Astrocyte (in vitro differentiated cells and primary cell): ENCODE results near the gene NCCRP1. TPM values are rescaled to one million over a fixed set of nuclear protein-coding genes. Genes with fewer than 3 reads are reported as not detected.
A peak's percentile ranks its signal among the peaks of the same experiment; 100 is the strongest.
"Not testable (repeated sequence)": the region's sequence is repeated elsewhere in the genome, so short reads cannot be mapped to it uniquely, and the experiment has no call there.

Source experiments
- DNase-seq: peaks from one replicate; pipeline ENCODE4 v3.0.0-alpha.2; 2010; ENCODE audit warnings: low read depth
- FAIRE-seq: peaks from 2 replicates; lab custom pipeline; 2011; peaks lifted over from hg19 to GRCh38; lab: Jason Lieb, UNC
- H2AFZ ChIP-seq: 2 replicates; pipeline ENCODE4 v1.6.0; 2012; ENCODE audit warnings: low read depth, low read length, inconsistent platforms
- H3K27ac ChIP-seq: 2 replicates; pipeline ENCODE4 v1.5.1; 2011; ENCODE audit warnings: low read depth, low read length, inconsistent platforms
- H3K27me3 ChIP-seq: 2 replicates; pipeline ENCODE4 v1.6.0; 2011; ENCODE audit warnings: low read length, inconsistent platforms; ENCODE audit not compliant: insufficient read depth
- H3K36me3 ChIP-seq: 2 replicates; pipeline ENCODE4 v1.5.1; 2011; ENCODE audit warnings: low read length, inconsistent platforms; ENCODE audit not compliant: insufficient read depth
- H3K4me1 ChIP-seq: 2 replicates; pipeline ENCODE4 v1.5.1; 2011; ENCODE audit warnings: low read length, inconsistent platforms; ENCODE audit not compliant: insufficient read depth
- H3K4me2 ChIP-seq: 2 replicates; pipeline ENCODE4 v1.6.0; 2012; ENCODE audit warnings: low read length, inconsistent platforms
- H3K4me3 ChIP-seq: 2 replicates; pipeline ENCODE4 v1.5.1; 2011; ENCODE audit warnings: low read depth, mild to moderate bottlenecking, low read length, inconsistent platforms; ENCODE audit not compliant: insufficient read depth
- H3K79me2 ChIP-seq: 2 replicates; pipeline ENCODE4 v1.6.0; 2012; ENCODE audit warnings: mild to moderate bottlenecking, low read length, inconsistent platforms; ENCODE audit not compliant: insufficient read depth
- H3K9ac ChIP-seq: 2 replicates; pipeline ENCODE4 v1.6.0; 2012; ENCODE audit warnings: mild to moderate bottlenecking, low read length, inconsistent platforms
- H3K9me3 ChIP-seq: 2 replicates; pipeline ENCODE4 v1.5.1; 2012; ENCODE audit warnings: low read depth, mild to moderate bottlenecking, low read length, inconsistent platforms; ENCODE audit not compliant: insufficient read depth
- H4K20me1 ChIP-seq: 2 replicates; pipeline ENCODE4 v1.6.0; 2012; ENCODE audit warnings: low read length, inconsistent platforms; ENCODE audit not compliant: insufficient read depth
- H3K27ac Mint-ChIP-seq: one replicate; pipeline ENCODE4 v1.8.0; 2021; ENCODE audit warnings: mild to moderate bottlenecking, mixed read lengths; ENCODE audit not compliant: unreplicated experiment
- H3K27me3 Mint-ChIP-seq: one replicate; pipeline ENCODE4 v1.8.0; 2021; ENCODE audit warnings: low read depth, mixed read lengths; ENCODE audit not compliant: unreplicated experiment
- H3K36me3 Mint-ChIP-seq: one replicate; pipeline ENCODE4 v1.8.0; 2021; ENCODE audit warnings: low read depth, mixed read lengths; ENCODE audit not compliant: unreplicated experiment
- H3K4me1 Mint-ChIP-seq: one replicate; pipeline ENCODE4 v1.8.0; 2021; ENCODE audit warnings: low read depth, mixed read lengths; ENCODE audit not compliant: unreplicated experiment
- H3K4me3 Mint-ChIP-seq: one replicate; pipeline ENCODE4 v1.8.0; 2021; ENCODE audit warnings: mild to moderate bottlenecking, moderate library complexity, mixed read lengths; ENCODE audit not compliant: unreplicated experiment
- H3K9me3 Mint-ChIP-seq: one replicate; pipeline ENCODE4 v1.8.0; 2021; ENCODE audit warnings: mild to moderate bottlenecking, mixed read lengths; ENCODE audit not compliant: unreplicated experiment
- CTCF ChIP-seq: IDR thresholded peaks from 2 replicates; pipeline ENCODE4 v1.5.1; 2011; ENCODE audit warnings: low read depth, mild to moderate bottlenecking, inconsistent platforms, low read length, moderate library complexity; ENCODE audit not compliant: insufficient read depth
- EZH2 ChIP-seq: IDR thresholded peaks from 2 replicates; pipeline ENCODE4 v1.6.1; 2012; ENCODE audit warnings: mild to moderate bottlenecking, low read length, inconsistent platforms; ENCODE audit not compliant: insufficient read depth
- total RNA-seq: library from RNA; stranded (reverse); gene quantifications from 2 replicates; pipeline ENCODE4 v1.2.1, GENCODE V29; 2021

NCCRP1 gene
- total RNA-seq, 1 donor from 2014 or later = not detected

DNA sequence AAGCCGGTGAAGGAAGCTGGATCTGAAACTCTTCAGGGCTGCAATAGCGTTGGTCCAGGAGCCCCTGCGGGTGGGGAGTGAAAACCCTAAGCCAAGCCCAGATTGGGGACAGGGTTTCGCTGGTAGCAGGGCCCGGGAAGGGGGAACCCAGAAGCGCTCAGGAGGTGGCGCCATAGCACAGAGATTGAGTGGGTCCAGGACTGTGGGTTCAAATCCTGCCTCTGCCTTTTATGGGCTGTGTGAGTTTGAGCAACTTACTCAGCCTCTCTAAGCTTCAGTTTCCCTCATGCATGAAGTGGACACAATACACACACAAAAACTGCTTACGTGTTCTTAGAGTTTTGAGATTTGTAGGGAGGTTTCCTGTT is 15.6 kb downstream of the NCCRP1 start:
- Mint-ChIP-seq H3K27ac (no peak overlapping the region), H3K27me3 (peaks cover 35% of the 10 kb centered on the region), H3K36me3 (no peaks in the 10 kb centered on the region), H3K9me3 (peaks cover 9% of the 10 kb centered on the region), H3K4me1 (no peaks in the 10 kb centered on the region), H3K4me3 (no peak overlapping the region)
- Histone ChIP-seq H3K4me2 (no peak overlapping the region), H3K9ac (no peak overlapping the region), H4K20me1 (no peaks in the 10 kb centered on the region), H3K27me3 (peaks cover 3% of the 10 kb centered on the region), H3K4me1 (no peaks in the 10 kb centered on the region), H3K36me3 (no peaks in the 10 kb centered on the region), H2AFZ (no peak overlapping the region), H3K4me3 (no peak overlapping the region), H3K79me2 (no peaks in the 10 kb centered on the region), H3K9me3 (no peaks in the 10 kb centered on the region), H3K27ac (no peak overlapping the region)
- DNase-seq = no peak
- FAIRE-seq = no peak
- TF ChIP-seq EZH2 (no peak), CTCF (peak; percentile 5)

GRCh38 chr19:39215323-39215722 is 18.6 kb downstream of the NCCRP1 start:
- H3K27me3 ChIP-seq, H3K79me2 ChIP-seq, H4K20me1 ChIP-seq, H3K4me3 ChIP-seq, H3K36me3 ChIP-seq, H3K4me2 ChIP-seq, H3K9ac ChIP-seq, H3K4me3 Mint-ChIP-seq, H3K36me3 Mint-ChIP-seq, H3K9me3 ChIP-seq, H3K27ac Mint-ChIP-seq, H2AFZ ChIP-seq, H3K4me1 ChIP-seq, H3K27ac ChIP-seq, DNase-seq, H3K9me3 Mint-ChIP-seq, H3K4me1 Mint-ChIP-seq, FAIRE-seq: not testable (repeated sequence)
- peaks cover 43% of the 10 kb centered on the region for H3K27me3 Mint-ChIP-seq

GRCh38 chr19:39217094-39217493 is 20.3 kb downstream of the NCCRP1 start:
- H3K9ac ChIP-seq = no peak overlapping the region
- no peaks in the 10 kb centered on the region for H4K20me1 ChIP-seq
- Mint-ChIP-seq H3K36me3 (no peaks in the 10 kb centered on the region), H3K4me3 (no peak overlapping the region), H3K9me3 (peaks cover 10% of the 10 kb centered on the region), H3K4me1 (no peaks in the 10 kb centered on the region), H3K27ac (no peak overlapping the region), H3K27me3 (peaks cover 50% of the 10 kb centered on the region)
- H3K9me3 ChIP-seq = no peaks in the 10 kb centered on the region
- no peaks in the 10 kb centered on the region for H3K79me2 ChIP-seq
- no peak overlapping the region for H3K27ac ChIP-seq
- TF ChIP-seq CTCF (no peak), EZH2 (no peak)
- no peaks in the 10 kb centered on the region for H3K4me1 ChIP-seq
- FAIRE-seq (no peak), DNase-seq (no peak)
- H3K36me3 ChIP-seq = no peaks in the 10 kb centered on the region
- H2AFZ ChIP-seq = no peak overlapping the region
- peaks cover 3% of the 10 kb centered on the region for H3K27me3 ChIP-seq
- H3K4me3 ChIP-seq = no peak overlapping the region
- no peak overlapping the region for H3K4me2 ChIP-seq
